Measurements from ENCODE around the gene CDKN2B-AS1. TPM values are rescaled to one million over a fixed set of nuclear protein-coding genes. Genes with fewer than 3 reads are reported as not detected.

The CDKN2B-AS1 gene
- total and polyA plus RNA-seq, 12 donors: 0.13 to 2.5 (median 0.74) TPM; not detected in 1

DNA sequence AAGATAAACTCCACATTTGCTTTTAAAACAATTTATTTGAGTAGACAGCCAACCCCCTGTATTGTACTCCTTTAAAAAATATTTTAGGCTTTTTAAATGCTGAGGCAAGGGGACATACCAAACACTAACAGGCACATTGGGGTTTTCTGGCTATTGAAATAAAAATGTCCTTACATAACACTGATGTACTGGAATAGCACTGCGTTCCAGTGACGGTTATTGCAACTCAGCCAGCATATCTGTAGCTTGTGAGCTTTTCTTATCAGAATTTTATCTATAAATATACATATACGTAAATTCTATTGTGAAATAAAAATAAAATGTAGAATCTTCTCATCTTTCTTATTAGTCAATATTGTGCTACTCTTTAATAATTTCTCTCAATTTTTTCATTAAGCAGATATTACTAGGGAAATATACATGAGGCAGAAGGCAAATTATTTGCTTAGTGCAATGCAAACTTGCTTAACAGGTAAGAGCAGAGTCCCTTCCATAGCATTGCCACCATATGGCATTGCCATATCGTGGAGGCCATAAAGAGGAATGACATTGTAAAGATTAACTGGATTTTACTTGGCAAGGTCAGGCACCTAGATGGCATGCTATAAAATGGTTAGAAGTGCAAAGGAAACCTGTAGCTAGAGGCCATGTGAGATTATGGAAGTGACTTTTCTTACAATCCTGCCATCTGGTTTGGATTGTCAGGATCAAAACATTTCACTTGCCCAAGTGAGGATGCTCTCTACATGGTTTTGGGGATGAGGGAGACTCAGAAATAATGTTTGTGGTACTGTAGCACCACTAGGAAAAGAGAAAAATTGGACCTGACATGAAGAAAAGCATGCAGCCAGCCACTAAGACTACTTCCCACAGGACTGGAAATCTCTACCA is 109.3 kb downstream of the CDKN2B-AS1 start:
- peak overlapping the region in 1 of 5 donors; percentile 23 for H3K27ac ChIP-seq

GRCh38 chr9:22105005-22105722 is 110.6 kb downstream of the CDKN2B-AS1 start:
- Histone ChIP-seq H3K27me3 (no peaks in the 10 kb centered on the region), H3K4me1 (replicated peaks in 1 of 2) (no peaks in the 10 kb centered on the region), H3K36me3 (replicated peaks in 1 of 2) (no peaks in the 10 kb centered on the region), H3K27ac (no peak overlapping the region), H3K4me3 (no peak overlapping the region), H3K9me3 (replicated peaks in 1 of 3) (no peaks in the 10 kb centered on the region)
- TF ChIP-seq, protein P1, sequence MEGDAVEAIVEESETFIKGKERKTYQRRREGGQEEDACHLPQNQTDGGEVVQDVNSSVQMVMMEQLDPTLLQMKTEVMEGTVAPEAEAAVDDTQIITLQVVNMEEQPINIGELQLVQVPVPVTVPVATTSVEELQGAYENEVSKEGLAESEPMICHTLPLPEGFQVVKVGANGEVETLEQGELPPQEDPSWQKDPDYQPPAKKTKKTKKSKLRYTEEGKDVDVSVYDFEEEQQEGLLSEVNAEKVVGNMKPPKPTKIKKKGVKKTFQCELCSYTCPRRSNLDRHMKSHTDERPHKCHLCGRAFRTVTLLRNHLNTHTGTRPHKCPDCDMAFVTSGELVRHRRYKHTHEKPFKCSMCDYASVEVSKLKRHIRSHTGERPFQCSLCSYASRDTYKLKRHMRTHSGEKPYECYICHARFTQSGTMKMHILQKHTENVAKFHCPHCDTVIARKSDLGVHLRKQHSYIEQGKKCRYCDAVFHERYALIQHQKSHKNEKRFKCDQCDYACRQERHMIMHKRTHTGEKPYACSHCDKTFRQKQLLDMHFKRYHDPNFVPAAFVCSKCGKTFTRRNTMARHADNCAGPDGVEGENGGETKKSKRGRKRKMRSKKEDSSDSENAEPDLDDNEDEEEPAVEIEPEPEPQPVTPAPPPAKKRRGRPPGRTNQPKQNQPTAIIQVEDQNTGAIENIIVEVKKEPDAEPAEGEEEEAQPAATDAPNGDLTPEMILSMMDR (IDR thresholded peaks at IDR 0.05): no peak
- no peak for TF ChIP-seq POLR2A (IDR thresholded peaks at IDR 0.05)
- no peak for DNase-seq
- intact Hi-C loops (cut with DNase I): no loop called here
- 88 to 93% (median 92%) methylated on average over 4 of the region's 4 CpGs for WGBS, 4 donors

More for the DNA sequence above, 109.3 kb downstream of the CDKN2B-AS1 start:
- Histone ChIP-seq H3K9me3 (replicated peaks in 1 of 3) (no peaks in the 10 kb centered on the region), H3K4me3 (no peak overlapping the region), H3K4me1 (replicated peaks in 1 of 2) (peaks cover 0 to 5% of the 10 kb centered on the region in 2 donors), H3K36me3 (replicated peaks in 1 of 2) (no peaks in the 10 kb centered on the region), H3K27me3 (no peaks in the 10 kb centered on the region)
- whole genome bisulfite sequencing, 4 donors: 64 to 79% (median 74%) methylated on average over 4 of the region's 4 CpGs
- intact Hi-C loops (cut with DNase I): no loop called here
- DNase-seq: no peak
- TF ChIP-seq, protein P1 (IDR thresholded peaks at IDR 0.05): no peak
- no peak for TF ChIP-seq POLR2A (IDR thresholded peaks at IDR 0.05)

DNA sequence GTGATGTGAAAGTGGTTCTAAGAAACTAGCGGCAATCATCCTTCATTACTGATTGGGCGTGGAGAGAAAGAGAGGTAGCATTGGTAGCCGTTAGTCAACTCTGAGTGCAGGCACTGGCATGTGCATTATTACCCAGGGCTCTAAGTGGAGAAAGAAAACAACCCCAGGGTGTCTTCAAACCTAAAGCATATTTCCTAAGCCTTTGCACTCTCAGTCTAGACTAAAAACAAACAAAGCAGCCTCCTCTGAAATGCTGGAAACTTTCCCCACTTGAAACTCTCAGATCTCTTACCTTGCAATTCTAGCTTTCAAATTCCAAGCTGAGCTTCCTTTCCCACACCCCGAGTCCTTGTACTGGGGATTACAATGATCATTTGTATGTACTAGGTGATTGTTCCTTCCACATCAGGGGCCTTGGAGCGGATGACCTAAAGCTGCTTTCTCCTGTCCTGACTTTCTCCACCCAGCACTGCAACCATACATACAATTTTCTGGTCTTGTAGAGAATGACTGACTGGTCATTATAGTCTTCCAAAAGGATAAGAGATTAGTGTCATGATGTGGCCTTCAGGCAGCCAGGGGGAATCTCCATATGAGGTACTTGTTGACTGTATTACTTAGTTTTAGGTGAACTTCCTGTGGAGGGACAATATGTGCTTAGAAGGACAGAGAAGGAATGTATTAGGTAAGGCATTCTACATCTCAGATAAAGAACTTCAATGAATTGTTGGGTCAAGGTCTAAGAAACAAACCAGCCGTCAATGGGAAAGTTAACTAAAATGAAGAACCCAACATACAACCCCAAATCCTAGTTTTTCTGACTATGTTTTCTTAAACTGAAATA is 112.8 kb downstream of the CDKN2B-AS1 start:
- H3K4me1 ChIP-seq (replicated peaks in 1 of 2): no peaks in the 10 kb centered on the region
- H3K4me3 ChIP-seq: no peak overlapping the region
- H3K9me3 ChIP-seq (replicated peaks in 1 of 3): no peaks in the 10 kb centered on the region
- intact Hi-C loops (cut with DNase I): no loop called here
- no peak for DNase-seq
- TF ChIP-seq POLR2A (IDR thresholded peaks at IDR 0.05): no peak
- TF ChIP-seq, protein P1 (IDR thresholded peaks at IDR 0.05): no peak
- H3K36me3 ChIP-seq (replicated peaks in 1 of 2): no peaks in the 10 kb centered on the region
- 82 to 87% (median 86%) methylated on average over 6 of the region's 6 CpGs for WGBS, 4 donors
- H3K27ac ChIP-seq: no peak overlapping the region
- H3K27me3 ChIP-seq: no peaks in the 10 kb centered on the region
